ENCODE results near the gene NOSTRIN. TPM values are rescaled to one million over a fixed set of nuclear protein-coding genes. Genes with fewer than 3 reads are reported as not detected.

The NOSTRIN gene
- total RNA-seq, 2 donors from 2014 or later: 0.42 to 0.73 TPM

DNA sequence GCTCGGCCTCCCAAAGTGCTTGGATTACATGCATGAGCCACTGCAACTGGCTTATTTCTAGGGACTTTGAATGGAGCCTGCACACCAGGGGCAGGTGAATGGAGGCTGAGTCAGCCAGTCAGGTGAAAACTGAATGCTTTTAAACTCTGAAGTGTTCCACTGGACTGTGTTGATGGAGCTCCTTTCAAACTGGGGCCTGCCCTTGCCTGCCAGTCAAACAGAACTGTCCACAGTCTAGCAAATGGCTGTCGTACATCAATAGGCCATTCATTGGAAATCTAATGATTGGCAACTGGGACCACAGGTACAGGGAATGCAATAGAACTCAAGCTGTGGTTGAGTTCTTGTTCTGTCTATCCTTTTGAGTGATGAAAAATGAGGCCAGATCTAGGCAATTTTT lies 966 bp upstream of the NOSTRIN start:
- Histone ChIP-seq H3K27me3 (ENCODE audit: control insufficient read depth, insufficient read depth, low read length, poor library complexity, severe bottlenecking) (no peaks in the 10 kb centered on the region), H3K36me3 (ENCODE audit: control insufficient read depth, insufficient read depth, low read length) (no peaks in the 10 kb centered on the region), H3K4me3 (ENCODE audit: low read length) (no peak overlapping the region), H3K27ac (ENCODE audit: low read depth, low read length) (no peak overlapping the region), H3K9ac (ENCODE audit: extremely low read depth, low read length, poor library complexity, severe bottlenecking) (no peak overlapping the region), H3K9me3 (ENCODE audit: control insufficient read depth, low read length) (no peaks in the 10 kb centered on the region), H3K4me1 (ENCODE audit: control insufficient read depth, insufficient read depth, low read length) (peaks cover 18% of the 10 kb centered on the region)
- no peak for DNase-seq
- TF ChIP-seq, protein P1, sequence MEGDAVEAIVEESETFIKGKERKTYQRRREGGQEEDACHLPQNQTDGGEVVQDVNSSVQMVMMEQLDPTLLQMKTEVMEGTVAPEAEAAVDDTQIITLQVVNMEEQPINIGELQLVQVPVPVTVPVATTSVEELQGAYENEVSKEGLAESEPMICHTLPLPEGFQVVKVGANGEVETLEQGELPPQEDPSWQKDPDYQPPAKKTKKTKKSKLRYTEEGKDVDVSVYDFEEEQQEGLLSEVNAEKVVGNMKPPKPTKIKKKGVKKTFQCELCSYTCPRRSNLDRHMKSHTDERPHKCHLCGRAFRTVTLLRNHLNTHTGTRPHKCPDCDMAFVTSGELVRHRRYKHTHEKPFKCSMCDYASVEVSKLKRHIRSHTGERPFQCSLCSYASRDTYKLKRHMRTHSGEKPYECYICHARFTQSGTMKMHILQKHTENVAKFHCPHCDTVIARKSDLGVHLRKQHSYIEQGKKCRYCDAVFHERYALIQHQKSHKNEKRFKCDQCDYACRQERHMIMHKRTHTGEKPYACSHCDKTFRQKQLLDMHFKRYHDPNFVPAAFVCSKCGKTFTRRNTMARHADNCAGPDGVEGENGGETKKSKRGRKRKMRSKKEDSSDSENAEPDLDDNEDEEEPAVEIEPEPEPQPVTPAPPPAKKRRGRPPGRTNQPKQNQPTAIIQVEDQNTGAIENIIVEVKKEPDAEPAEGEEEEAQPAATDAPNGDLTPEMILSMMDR (conservative IDR thresholded peaks at IDR 0.05): no peak
- no peak overlapping the region for H3K4me3 Mint-ChIP-seq
- H3K9me3 Mint-ChIP-seq: no peaks in the 10 kb centered on the region
- no peaks in the 10 kb centered on the region for H3K36me3 Mint-ChIP-seq (ENCODE audit: low read depth)
- H3K27ac Mint-ChIP-seq: no peak overlapping the region
- no peaks in the 10 kb centered on the region for H3K27me3 Mint-ChIP-seq (ENCODE audit: insufficient read depth)
- 48 to 100% methylated on average over 1 to 2 of the region's 2 CpGs for WGBS, 2 experiments (ENCODE audit: insufficient coverage in 1 of 2, insufficient read length in 1 of 2)
- H3K4me1 Mint-ChIP-seq: peaks cover 39% of the 10 kb centered on the region

GRCh38 chr2:168802859-168803725 lies 655 bp downstream of the NOSTRIN start:
- DNase-seq: no peak
- Mint-ChIP-seq H3K27ac (no peak overlapping the region), H3K27me3 (ENCODE audit: insufficient read depth) (no peaks in the 10 kb centered on the region), H3K4me3 (no peak overlapping the region), H3K36me3 (ENCODE audit: low read depth) (no peaks in the 10 kb centered on the region), H3K4me1 (peaks cover 46% of the 10 kb centered on the region), H3K9me3 (no peaks in the 10 kb centered on the region)
- peaks cover 20% of the 10 kb centered on the region for H3K4me1 ChIP-seq (ENCODE audit: control insufficient read depth, insufficient read depth, low read length)
- H3K9ac ChIP-seq (ENCODE audit: extremely low read depth, low read length, poor library complexity, severe bottlenecking): no peak overlapping the region
- no peak overlapping the region for H3K4me3 ChIP-seq (ENCODE audit: low read length)
- H3K27me3 ChIP-seq (ENCODE audit: control insufficient read depth, insufficient read depth, low read length, poor library complexity, severe bottlenecking): no peaks in the 10 kb centered on the region
- no peaks in the 10 kb centered on the region for H3K9me3 ChIP-seq (ENCODE audit: control insufficient read depth, low read length)
- TF ChIP-seq, protein P1 (conservative IDR thresholded peaks at IDR 0.05): no peak
- 90 to 94% methylated on average over 5 of the region's 5 CpGs for WGBS, 2 experiments (ENCODE audit: insufficient coverage in 1 of 2, insufficient read length in 1 of 2)
- H3K27ac ChIP-seq (ENCODE audit: low read depth, low read length): no peak overlapping the region
- no peaks in the 10 kb centered on the region for H3K36me3 ChIP-seq (ENCODE audit: control insufficient read depth, insufficient read depth, low read length)

DNA sequence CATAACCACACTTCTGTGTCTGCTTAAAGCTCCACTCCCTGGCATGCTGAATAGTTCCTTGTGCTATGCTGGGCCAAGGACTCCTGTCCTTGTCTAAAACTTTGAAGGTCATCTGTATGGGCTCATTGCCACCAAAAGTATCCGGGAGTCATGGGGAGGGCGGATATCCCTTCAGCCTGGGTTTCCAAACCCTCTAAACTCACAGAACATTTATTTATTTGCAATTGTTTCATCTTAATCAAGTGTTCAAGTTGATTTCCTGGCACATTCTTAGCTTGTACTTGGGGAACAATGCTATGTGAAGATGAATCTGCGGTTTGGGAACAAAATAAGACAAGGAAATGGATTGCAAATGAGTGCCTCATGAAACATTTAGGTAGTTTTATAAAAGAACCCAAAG lies 1.8 kb downstream of the NOSTRIN start:
- Histone ChIP-seq H3K9me3 (ENCODE audit: control insufficient read depth, low read length) (no peaks in the 10 kb centered on the region), H3K27ac (ENCODE audit: low read depth, low read length) (no peak overlapping the region), H3K9ac (ENCODE audit: extremely low read depth, low read length, poor library complexity, severe bottlenecking) (no peak overlapping the region), H3K4me1 (ENCODE audit: control insufficient read depth, insufficient read depth, low read length) (peaks cover 12% of the 10 kb centered on the region), H3K4me3 (ENCODE audit: low read length) (no peak overlapping the region), H3K36me3 (ENCODE audit: control insufficient read depth, insufficient read depth, low read length) (no peaks in the 10 kb centered on the region), H3K27me3 (ENCODE audit: control insufficient read depth, insufficient read depth, low read length, poor library complexity, severe bottlenecking) (no peaks in the 10 kb centered on the region)
- TF ChIP-seq, protein P1 (conservative IDR thresholded peaks at IDR 0.05): no peak
- WGBS, 2 experiments (ENCODE audit: insufficient coverage in 1 of 2, insufficient read length in 1 of 2): 96 to 100% methylated on average over 1 to 3 of the region's 3 CpGs
- H3K36me3 Mint-ChIP-seq (ENCODE audit: low read depth): no peaks in the 10 kb centered on the region
- peaks cover 43% of the 10 kb centered on the region for H3K4me1 Mint-ChIP-seq
- H3K27me3 Mint-ChIP-seq (ENCODE audit: insufficient read depth): no peaks in the 10 kb centered on the region
- no peaks in the 10 kb centered on the region for H3K9me3 Mint-ChIP-seq
- no peak overlapping the region for H3K27ac Mint-ChIP-seq
- no peak for DNase-seq
- H3K4me3 Mint-ChIP-seq: no peak overlapping the region

All from endodermal cell (in vitro differentiated cells).